Lower lobe of right lung (tissue), 2 donors: Measurements from ENCODE around the gene FABP7. TPM values are rescaled to one million over a fixed set of nuclear protein-coding genes. Genes with fewer than 3 reads are reported as not detected.

ENCODE experiments used
- ATAC-seq, 2 donors: fragments of 200-7000 bp; cut with Tn5 transposase; one replicate each; pipeline ENCODE4 v1.9.1; 2020 to 2022; ENCODE audit warnings: mild to moderate bottlenecking in 2 of 2, moderate library complexity in 2 of 2
- DNase-seq: peaks from one replicate; pipeline ENCODE4 v3.0.0-alpha.2; 2020
- H3K27ac ChIP-seq: fragments of 200-600 bp; one replicate; pipeline ENCODE4 v1.8.0; 2022
- H3K27me3 ChIP-seq: fragments of 200-600 bp; one replicate; pipeline ENCODE4 v1.8.0; 2022; ENCODE audit warnings: low read depth
- H3K36me3 ChIP-seq: fragments of 200-600 bp; one replicate; pipeline ENCODE4 v1.8.0; 2022; ENCODE audit warnings: mild to moderate bottlenecking
- H3K4me1 ChIP-seq: fragments of 200-600 bp; one replicate; pipeline ENCODE4 v1.8.0; 2022
- H3K4me3 ChIP-seq: fragments of 200-600 bp; one replicate; pipeline ENCODE4 v1.8.0; 2022; ENCODE audit warnings: mild to moderate bottlenecking
- H3K9me3 ChIP-seq: fragments of 200-600 bp; one replicate; pipeline ENCODE4 v1.8.0; 2022
- intact Hi-C: fragments of 100-400 bp; cut with DNase I; formaldehyde crosslinking; loops from one replicate; pipeline ENCODE4 v1.11.0; 2022
- total RNA-seq: library from RNA; stranded (reverse); fragmentation: NEBNext Ultra II Directional; extraction: Animal tissue kit (Norgen Biotek cat#: 25700); gene quantifications from one replicate; pipeline ENCODE4 v1.2.1, GENCODE V29; 2021
- TF ChIP-seq, protein P1 (sequence below): fragments of 200-600 bp; IDR thresholded peaks from one replicate; pipeline ENCODE4 v1.8.0; 2022; ENCODE audit warnings: antibody characterized with exemption, mild to moderate bottlenecking
- donor health status: DM: no; HTN: yes; CAD: no; lungs with severe emphysema.

Gene FABP7
- total RNA-seq, 1 donor from 2014 or later: not detected

DNA sequence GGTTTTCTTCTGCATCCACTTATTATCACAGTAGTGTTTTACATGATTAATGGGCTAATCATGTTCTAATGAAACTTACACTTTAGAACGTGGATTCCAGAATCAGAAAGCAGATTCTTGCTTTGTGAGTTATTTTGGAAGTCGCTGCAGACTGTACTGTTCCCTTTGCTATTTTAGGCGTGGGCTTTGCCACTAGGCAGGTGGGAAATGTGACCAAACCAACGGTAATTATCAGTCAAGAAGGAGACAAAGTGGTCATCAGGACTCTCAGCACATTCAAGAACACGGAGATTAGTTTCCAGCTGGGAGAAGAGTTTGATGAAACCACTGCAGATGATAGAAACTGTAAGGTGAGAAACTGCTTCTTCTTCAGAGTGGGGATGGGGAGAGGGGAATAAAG lies 598 bp downstream of the FABP7 start:
- Histone ChIP-seq H3K27ac (no peak overlapping the region), H3K4me3 (no peak overlapping the region), H3K27me3 (no peaks in the 10 kb centered on the region), H3K36me3 (no peaks in the 10 kb centered on the region), H3K9me3 (no peaks in the 10 kb centered on the region), H3K4me1 (no peaks in the 10 kb centered on the region)
- intact Hi-C loops: no loop called here
- no peak for ATAC-seq
- no peak for DNase-seq
- TF ChIP-seq, protein P1, sequence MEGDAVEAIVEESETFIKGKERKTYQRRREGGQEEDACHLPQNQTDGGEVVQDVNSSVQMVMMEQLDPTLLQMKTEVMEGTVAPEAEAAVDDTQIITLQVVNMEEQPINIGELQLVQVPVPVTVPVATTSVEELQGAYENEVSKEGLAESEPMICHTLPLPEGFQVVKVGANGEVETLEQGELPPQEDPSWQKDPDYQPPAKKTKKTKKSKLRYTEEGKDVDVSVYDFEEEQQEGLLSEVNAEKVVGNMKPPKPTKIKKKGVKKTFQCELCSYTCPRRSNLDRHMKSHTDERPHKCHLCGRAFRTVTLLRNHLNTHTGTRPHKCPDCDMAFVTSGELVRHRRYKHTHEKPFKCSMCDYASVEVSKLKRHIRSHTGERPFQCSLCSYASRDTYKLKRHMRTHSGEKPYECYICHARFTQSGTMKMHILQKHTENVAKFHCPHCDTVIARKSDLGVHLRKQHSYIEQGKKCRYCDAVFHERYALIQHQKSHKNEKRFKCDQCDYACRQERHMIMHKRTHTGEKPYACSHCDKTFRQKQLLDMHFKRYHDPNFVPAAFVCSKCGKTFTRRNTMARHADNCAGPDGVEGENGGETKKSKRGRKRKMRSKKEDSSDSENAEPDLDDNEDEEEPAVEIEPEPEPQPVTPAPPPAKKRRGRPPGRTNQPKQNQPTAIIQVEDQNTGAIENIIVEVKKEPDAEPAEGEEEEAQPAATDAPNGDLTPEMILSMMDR: no peak

DNA sequence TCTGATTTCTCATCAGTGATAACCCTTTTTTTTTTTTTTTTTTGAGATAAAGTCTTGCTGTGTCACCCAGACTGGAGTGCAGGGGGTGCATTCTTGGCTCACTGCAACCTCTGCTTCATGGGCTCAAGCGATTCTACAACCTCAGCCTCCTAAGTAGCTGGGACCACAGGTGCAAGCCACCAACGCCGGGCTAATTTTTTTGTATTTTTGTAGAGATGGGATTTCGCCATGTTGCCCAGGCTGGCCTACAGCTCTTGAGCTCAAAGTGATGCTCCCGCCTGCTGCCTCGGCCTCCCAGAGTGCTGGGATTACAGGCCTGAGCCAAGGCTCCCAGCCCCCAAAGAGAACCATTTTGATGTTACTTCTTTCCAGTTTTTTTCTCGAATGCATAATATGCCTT lies 2.2 kb downstream of the FABP7 start:
- no peak for ATAC-seq
- TF ChIP-seq, protein P1: no peak
- no peaks in the 10 kb centered on the region for H3K27me3 ChIP-seq
- intact Hi-C loops: no loop called here
- no peaks in the 10 kb centered on the region for H3K9me3 ChIP-seq
- H3K36me3 ChIP-seq: no peaks in the 10 kb centered on the region
- no peak overlapping the region for H3K27ac ChIP-seq
- no peak for DNase-seq
- no peak overlapping the region for H3K4me3 ChIP-seq
- no peaks in the 10 kb centered on the region for H3K4me1 ChIP-seq

DNA sequence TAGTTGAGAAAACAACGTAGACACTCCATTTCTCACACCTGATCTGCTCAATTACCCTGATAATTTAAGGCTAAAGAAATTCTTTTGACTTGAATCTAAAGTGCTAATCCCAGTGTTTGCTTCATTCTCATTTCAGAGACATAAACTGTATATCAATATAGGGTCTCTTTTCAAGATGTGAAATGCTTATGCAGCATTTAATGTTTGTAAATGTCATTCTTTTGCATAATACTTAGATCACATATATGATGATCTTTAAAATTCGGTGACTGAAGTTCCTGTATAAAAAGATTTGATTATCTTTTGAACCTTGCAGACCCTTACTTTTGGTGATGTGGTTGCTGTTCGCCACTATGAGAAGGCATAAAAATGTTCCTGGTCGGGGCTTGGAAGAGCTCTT lies 3.9 kb downstream of the FABP7 start:
- TF ChIP-seq, protein P1: no peak
- H3K27ac ChIP-seq: no peak overlapping the region
- ATAC-seq: no peak
- H3K9me3 ChIP-seq: no peaks in the 10 kb centered on the region
- no peaks in the 10 kb centered on the region for H3K36me3 ChIP-seq
- intact Hi-C loops: no loop called here
- peaks cover 2% of the 10 kb centered on the region for H3K4me1 ChIP-seq
- H3K27me3 ChIP-seq: no peaks in the 10 kb centered on the region
- no peak overlapping the region for H3K4me3 ChIP-seq
- DNase-seq: no peak

DNA sequence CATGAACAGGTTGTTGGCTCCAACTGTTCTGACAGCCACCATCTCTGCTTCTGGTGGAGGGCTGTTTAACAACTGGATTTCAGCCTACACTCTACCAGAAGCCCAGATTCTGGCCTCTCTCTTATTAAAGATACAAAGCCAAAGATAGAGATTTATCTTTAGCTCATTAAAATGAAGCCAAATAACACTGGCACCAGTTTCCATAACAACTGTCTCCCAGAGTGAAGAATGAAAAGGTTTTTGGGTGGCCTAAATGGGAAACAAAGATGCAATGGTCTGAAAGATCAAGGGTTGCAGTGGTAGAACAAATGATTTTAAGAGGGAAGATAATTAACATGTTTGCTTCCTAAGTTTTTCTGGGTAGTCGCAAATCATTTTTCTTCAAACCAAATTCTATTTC lies 6.4 kb downstream of the FABP7 start:
- no peak overlapping the region for H3K4me3 ChIP-seq
- intact Hi-C loops: no loop called here
- TF ChIP-seq, protein P1: no peak
- ATAC-seq: no peak
- H3K9me3 ChIP-seq: no peaks in the 10 kb centered on the region
- no peaks in the 10 kb centered on the region for H3K27me3 ChIP-seq
- DNase-seq: no peak
- H3K27ac ChIP-seq: no peak overlapping the region
- no peaks in the 10 kb centered on the region for H3K36me3 ChIP-seq
- peaks cover 17% of the 10 kb centered on the region for H3K4me1 ChIP-seq

DNA sequence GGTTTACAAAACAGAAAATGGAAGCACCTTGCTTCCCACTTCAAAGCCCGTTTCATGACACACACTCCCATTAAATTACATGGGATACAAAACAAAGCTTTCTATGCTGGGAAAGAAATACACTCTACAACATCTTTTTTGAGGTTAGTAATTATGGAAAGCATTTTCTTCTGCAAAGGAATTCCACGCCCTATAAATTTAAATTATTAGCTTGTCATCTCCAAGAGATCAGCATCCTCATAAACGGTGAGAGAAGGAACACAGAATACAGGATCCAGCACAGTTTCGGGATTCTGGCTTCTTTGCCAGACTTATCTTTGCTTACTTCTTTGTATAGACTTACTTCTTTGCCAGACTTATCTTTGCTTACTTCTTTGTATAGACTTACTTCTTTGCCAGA lies 8.2 kb downstream of the FABP7 start:
- Histone ChIP-seq H3K27ac (no peak overlapping the region), H3K9me3 (no peaks in the 10 kb centered on the region), H3K4me1 (peaks cover 22% of the 10 kb centered on the region), H3K36me3 (no peaks in the 10 kb centered on the region), H3K4me3 (no peak overlapping the region), H3K27me3 (no peaks in the 10 kb centered on the region)
- TF ChIP-seq, protein P1: no peak
- ATAC-seq: no peak
- DNase-seq: no peak
- intact Hi-C loops: no loop called here

DNA sequence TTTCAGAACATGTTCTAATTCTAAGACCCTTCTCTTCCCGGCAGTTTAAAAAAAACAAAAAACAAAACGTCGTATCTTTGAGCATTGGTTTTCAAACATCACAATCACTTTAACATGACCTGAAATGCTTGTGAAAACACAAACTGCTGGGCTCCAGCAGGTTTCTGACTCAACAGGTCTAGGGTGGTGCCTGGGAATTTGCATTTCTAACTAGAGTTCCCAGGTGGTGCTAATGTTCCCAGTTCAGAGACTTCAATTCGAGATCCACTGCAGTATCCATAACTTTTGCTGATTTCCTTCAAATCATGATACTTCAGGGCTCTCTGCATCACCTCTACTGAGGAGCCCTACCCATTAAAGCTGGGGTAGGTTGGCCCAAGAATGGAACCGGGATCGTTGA lies 8.7 kb downstream of the FABP7 start:
- Histone ChIP-seq H3K36me3 (no peaks in the 10 kb centered on the region), H3K27me3 (no peaks in the 10 kb centered on the region), H3K27ac (peak overlapping the region; percentile 93), H3K9me3 (no peaks in the 10 kb centered on the region), H3K4me1 (peaks cover 22% of the 10 kb centered on the region), H3K4me3 (no peak overlapping the region)
- DNase-seq: no peak
- no peak for ATAC-seq
- TF ChIP-seq, protein P1: no peak
- intact Hi-C loops: no loop called here
